ENCODE results near the gene ASB2. TPM values are rescaled to one million over a fixed set of nuclear protein-coding genes. Genes with fewer than 3 reads are reported as not detected.

Gene ASB2
- total and polyA plus RNA-seq, 2 of the 13 experiments (the other 11 are each of a cell fraction or from before 2014, with no cell fraction given): 0.82 to 4.1 TPM

DNA sequence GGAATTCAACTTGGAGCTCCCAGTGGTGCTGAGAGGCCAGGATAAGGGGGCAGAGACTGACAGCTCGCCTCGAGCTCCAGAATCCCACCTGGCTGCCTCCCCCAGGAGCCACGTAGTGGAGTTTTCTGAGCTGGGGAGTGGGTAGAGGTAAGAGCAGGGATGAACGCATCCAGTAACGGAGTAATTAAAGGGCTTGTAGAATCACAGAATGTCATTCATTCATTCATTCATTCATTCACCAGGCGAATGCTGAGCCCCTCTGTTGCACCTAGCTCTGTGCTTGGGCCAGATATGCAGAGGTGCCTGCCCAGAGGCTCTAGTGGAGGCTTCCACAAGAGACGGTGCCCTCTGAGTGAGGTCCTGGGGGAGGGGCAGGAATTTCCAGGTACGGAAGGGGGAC is 41.2 kb downstream of the ASB2 start (continued):
- TF ChIP-seq ZZZ3 (CRISPR knock-in tag; IDR thresholded peaks at IDR 0.05; ENCODE audit: borderline replicate concordance) (no peak), PHB2 (IDR thresholded peaks at IDR 0.05; ENCODE audit: partially characterized antibody) (no peak), SPEN (CRISPR knock-in tag; IDR thresholded peaks at IDR 0.05; ENCODE audit: low read depth) (no peak), SALL2 (CRISPR knock-in tag; IDR thresholded peaks at IDR 0.05) (no peak), JUND (CRISPR knock-in tag; IDR thresholded peaks at IDR 0.05) (no peak)

DNA sequence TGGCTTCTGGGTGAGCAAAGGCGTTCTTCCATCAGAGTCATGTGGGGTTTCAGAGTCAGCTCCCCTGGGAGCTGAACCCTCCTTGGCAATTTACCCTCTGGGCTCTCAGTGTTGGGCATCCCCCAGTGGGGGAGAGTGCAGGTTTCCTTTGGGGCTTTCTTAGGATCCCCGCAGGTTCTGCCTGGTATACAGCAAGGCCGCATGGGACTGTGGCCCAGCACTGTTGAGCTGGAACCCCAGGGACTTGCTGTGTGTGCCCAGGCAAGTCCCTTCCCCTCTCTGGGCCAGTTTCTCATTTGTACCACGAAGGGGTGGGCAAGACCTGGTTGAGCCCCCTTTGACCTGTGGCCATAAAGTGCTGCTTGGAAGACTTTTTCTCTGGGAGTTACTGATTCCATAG is 43.7 kb downstream of the ASB2 start:
- in situ Hi-C loops (cut with HindIII; ENCODE audit: extremely low pct_ligation_motif_present, low pct_unique_long_range_greater_than_20kb) (no loop called here), intact Hi-C loops (cut with micrococcal nuclease; ENCODE audit: unreplicated experiment) (no loop called here)
- Histone ChIP-seq H2AFZ (ENCODE audit: low read length) (no peak overlapping the region), H3K4me3 (replicated peaks in 1 of 3; ENCODE audit: insufficient read depth in 1 of 3, low read depth in 2 of 3, low read length in 3 of 3) (no peak overlapping the region), H3K4me2 (ENCODE audit: low read depth, low read length) (no peak overlapping the region), H3K4me1 (ENCODE audit: insufficient read depth, low read length) (peaks cover 4% of the 10 kb centered on the region; the same call in 1 of the 2 replicates), H3K9me3 (ENCODE audit: low read length) (no peaks in the 10 kb centered on the region), H3K27me3 (ENCODE audit: control insufficient read depth in 1 of 2, insufficient read depth in 2 of 2, low read length in 2 of 2) (peaks cover 0 to 1% of the 10 kb centered on the region in 2 experiments; a peak in 1 of 5 replicates), H3K79me2 (ENCODE audit: insufficient read depth, low read length) (no peaks in the 10 kb centered on the region), H4K20me1 (ENCODE audit: insufficient read depth, low read length) (no peaks in the 10 kb centered on the region), H3K9ac (ENCODE audit: insufficient read depth, low read depth, low read length) (no peak overlapping the region), H3K27ac (ENCODE audit: extremely low read length, insufficient read depth, low read length) (no peak overlapping the region), H3K36me3 (replicated peaks in 1 of 2; ENCODE audit: control insufficient read depth in 1 of 2, insufficient read depth in 2 of 2, low read length in 2 of 2) (no peaks in the 10 kb centered on the region)
- CTCF ChIA-PET (ENCODE audit: low intra/inter-chr PET ratio, low total read pairs): no interaction called here
- no peak for FAIRE-seq
- POLR2A ChIA-PET: no interaction called here
- TF ChIP-seq ZKSCAN8 (CRISPR knock-in tag; IDR thresholded peaks at IDR 0.05; ENCODE audit: borderline replicate concordance) (no peak), ZNF768 (CRISPR knock-in tag; IDR thresholded peaks at IDR 0.05) (peak; percentile 89)
- ATAC-seq: no peak
- no peak for DNase-seq (ENCODE audit: low spot score)
- no TSS peak for BruUV-seq (replicated peaks)
- WGBS (ENCODE audit: low lambda C conversion rate): 85% methylated on average over 2 of the region's 4 CpGs

DNA sequence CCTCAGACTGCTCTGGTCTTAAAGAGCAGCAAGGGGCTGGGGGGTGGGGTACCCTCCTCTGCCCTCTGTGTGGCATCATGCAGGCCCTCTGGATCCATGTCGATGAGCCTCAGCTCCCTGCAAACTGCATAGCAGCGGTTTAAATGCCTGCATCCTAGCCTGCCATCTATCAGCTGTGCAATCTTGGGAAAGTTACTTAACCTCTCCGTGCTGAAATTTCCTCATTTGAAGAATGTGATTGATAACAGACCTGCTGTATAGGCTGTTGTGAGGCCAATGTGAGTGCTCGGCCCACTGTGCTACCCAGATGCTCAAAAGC is 45.4 kb downstream of the ASB2 start:
- DNase-seq (ENCODE audit: low spot score) (no peak), FAIRE-seq (no peak), ATAC-seq (no peak)
- POLR2A ChIA-PET: no interaction called here
- Histone ChIP-seq H3K27ac (ENCODE audit: extremely low read length, insufficient read depth, low read length) (no peak overlapping the region), H2AFZ (ENCODE audit: low read length) (no peak overlapping the region), H3K9me3 (ENCODE audit: low read length) (no peaks in the 10 kb centered on the region), H4K20me1 (ENCODE audit: insufficient read depth, low read length) (no peaks in the 10 kb centered on the region), H3K36me3 (replicated peaks in 1 of 2; ENCODE audit: control insufficient read depth in 1 of 2, insufficient read depth in 2 of 2, low read length in 2 of 2) (no peaks in the 10 kb centered on the region), H3K9ac (ENCODE audit: insufficient read depth, low read depth, low read length) (no peak overlapping the region), H3K4me2 (ENCODE audit: low read depth, low read length) (no peak overlapping the region), H3K27me3 (ENCODE audit: control insufficient read depth in 1 of 2, insufficient read depth in 2 of 2, low read length in 2 of 2) (peaks cover 3 to 8% of the 10 kb centered on the region in 2 experiments; a peak in 2 of 5 replicates), H3K79me2 (ENCODE audit: insufficient read depth, low read length) (no peaks in the 10 kb centered on the region), H3K4me1 (ENCODE audit: insufficient read depth, low read length) (peaks cover 20% of the 10 kb centered on the region), H3K4me3 (replicated peaks in 1 of 3; ENCODE audit: insufficient read depth in 1 of 3, low read depth in 2 of 3, low read length in 3 of 3) (no peak overlapping the region)
- 57% methylated on average over 4 of the region's 4 CpGs for WGBS (ENCODE audit: low lambda C conversion rate)
- peak; percentile 82 for TF ChIP-seq ZNF768 (CRISPR knock-in tag; IDR thresholded peaks at IDR 0.05)
- TF ChIP-seq TARDBP (CRISPR knock-in tag; IDR thresholded peaks at IDR 0.05): no peak
- CTCF ChIA-PET (ENCODE audit: low intra/inter-chr PET ratio, low total read pairs): no interaction called here
- intact Hi-C loops (cut with micrococcal nuclease; ENCODE audit: unreplicated experiment) (no loop called here), in situ Hi-C loops (cut with HindIII; ENCODE audit: extremely low pct_ligation_motif_present, low pct_unique_long_range_greater_than_20kb) (no loop called here)
- no TSS peak for BruUV-seq (replicated peaks)
